ENCODE measurements around the gene PTPN2.

GRCh38 chr18:12928641-12929040 is 44.6 kb upstream of the PTPN2 start:
- no peak for TF ChIP-seq CTCF (IDR thresholded peaks at IDR 0.05 in 4 of 5, conservative IDR thresholded peaks at IDR 0.05 in 1 of 5)
- TF ChIP-seq POLR2A (IDR thresholded peaks at IDR 0.05) = no peak
